Stimulated activated CD4-positive, alpha-beta T cell treated with anti-CD3 and anti-CD28 coated beads, TNF-alpha, amount 100 ng/mL, for 4 hours (primary cell): Measurements from ENCODE around the gene DPH6.
"Not testable (repeated sequence)": the region's sequence is repeated elsewhere in the genome, so short reads cannot be mapped to it uniquely, and the experiment has no call there.

Experiments
- DNase-seq, 3 experiments: peaks; one replicate each; pipeline ENCODE4 v3.0.0-alpha.2; 2020; ENCODE audit warnings: low read depth in 3 of 3

The DPH6 gene

DNA sequence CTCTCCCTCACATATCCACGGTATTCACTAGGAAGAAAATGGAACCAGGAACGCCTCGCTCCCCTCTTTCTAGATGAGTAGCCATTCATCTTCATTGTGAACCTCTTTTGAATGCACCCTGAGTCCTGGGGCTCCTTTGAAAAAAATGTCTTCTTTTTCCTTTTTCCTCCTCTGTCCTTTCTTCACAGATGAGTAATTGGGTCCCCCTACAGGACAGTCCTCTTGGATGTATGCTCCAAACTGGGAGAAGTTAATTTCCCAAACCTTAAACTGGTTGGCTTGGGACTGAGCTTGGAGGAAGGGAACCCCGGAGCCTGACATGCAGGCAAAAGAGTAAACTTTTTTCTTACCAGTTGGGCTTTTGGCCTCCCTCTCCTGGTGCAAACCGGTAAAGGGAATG is 108.8 kb downstream of the DPH6 start:
- DNase-seq, result no peak

DNA sequence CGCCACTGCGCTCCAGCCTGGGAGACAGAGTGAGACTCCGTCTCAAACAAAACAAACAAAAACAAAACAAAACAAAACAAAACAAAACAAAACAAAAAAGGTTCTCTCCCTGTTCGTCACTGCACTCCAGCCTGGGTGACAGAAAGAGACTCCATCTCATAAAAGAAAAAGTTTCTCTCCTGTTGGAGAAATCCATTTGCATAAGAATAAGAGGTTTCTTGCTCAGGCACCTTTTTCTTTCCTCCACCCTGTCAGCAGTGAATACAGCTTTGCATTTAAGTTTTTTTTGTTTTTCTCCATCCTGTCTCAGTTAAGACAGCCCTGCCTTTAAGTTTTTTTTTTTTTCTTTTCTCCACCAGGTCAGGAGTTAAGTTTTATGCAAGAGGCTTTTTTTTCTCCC is 109.5 kb downstream of the DPH6 start:
- no peak for DNase-seq

DNA sequence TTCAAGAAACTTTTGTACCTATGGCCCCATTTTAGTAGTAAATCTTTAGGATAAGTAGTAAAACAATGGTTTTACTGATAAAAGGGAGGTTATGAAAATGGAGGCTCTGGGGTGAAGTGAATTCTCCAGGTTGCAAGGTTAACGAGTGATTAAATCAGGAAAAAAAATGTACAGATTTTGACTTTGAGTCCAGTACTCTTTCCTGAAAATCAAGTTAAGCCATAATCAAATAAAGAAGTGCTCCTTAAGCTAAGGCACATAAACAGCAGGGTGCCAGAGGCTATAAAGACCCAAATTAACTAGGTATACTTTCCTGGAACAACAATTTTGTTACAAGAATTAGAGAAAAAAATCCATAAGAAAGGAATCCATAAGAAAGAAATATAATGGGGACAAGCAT is 114.7 kb downstream of the DPH6 start:
- no peak for DNase-seq

- DNase-seq, result no peak
Measured at GRCh38 chr15:35430301-35430700, 115.7 kb downstream of the DPH6 start.

DNA sequence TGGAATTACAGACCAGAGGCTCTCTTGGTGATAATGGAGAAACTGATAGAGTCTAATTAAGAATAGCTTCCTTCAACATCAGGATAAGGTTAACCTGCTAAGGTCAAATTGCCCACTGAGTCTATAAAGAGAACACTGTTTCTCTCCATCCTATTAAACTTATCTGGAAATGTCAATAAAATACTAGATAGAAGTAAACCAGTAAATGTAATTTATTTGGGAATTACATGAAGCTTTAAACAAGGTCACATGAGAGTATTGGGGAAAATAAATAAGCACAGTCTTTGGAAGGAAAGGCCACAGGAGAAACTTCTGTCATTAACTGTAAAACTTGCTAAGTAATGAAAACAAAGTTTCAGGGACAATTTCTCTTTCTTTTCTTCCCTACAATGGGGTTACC is 118.5 kb downstream of the DPH6 start:
- no peak for DNase-seq

- DNase-seq, result no peak
Measured at GRCh38 chr15:35427091-35427490, 118.9 kb downstream of the DPH6 start.

DNA sequence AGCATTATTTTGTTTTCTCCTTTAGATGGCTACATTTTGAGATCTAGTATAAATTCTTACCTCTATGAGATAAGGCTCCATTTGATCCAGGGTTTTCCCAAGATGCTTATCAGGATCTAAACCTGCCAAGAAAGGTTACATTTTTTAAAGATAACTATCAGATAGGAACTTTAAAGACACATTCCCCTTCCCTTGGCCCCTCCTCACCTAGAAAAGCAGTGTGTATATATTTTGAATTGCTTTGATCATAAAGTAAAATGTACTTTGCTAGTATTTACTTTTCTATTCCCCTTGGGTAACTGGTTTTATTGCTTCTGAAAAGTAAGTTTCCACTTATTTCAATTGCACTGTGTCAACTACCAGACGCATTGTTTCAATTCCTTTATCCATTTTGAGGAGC is 135.2 kb downstream of the DPH6 start:
- no peak for DNase-seq

DNA sequence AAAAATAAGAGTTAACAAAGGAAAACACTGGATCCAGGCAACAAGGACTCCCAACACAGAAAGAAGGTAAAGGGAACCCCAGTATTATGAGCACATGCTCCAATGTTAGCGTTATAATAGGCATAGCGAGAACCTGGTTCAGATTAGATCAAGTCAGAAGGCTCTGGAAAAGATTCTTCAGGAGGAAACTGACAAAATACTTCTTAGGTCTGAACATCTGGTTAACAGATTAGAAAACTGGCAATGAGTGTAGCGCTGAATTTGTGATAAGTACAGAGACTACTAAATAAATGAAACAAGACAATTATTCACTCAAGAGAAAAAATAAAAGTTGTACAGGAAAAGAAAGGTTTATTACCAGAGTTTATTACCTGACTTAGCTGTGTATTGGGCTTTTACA is 146.1 kb downstream of the DPH6 start:
- no peak for DNase-seq

- DNase-seq, result no peak
Measured at GRCh38 chr15:35397027-35397426, 148.9 kb downstream of the DPH6 start.

- DNase-seq, result no peak
Measured at GRCh38 chr15:35394416-35394815, 151.5 kb downstream of the DPH6 start.

- no peak for DNase-seq
Measured at GRCh38 chr15:35393398-35393797, 152.6 kb downstream of the DPH6 start.

GRCh38 chr15:35391408-35391984 is 154.5 kb downstream of the DPH6 start:
- not testable (repeated sequence) for DNase-seq

DNA sequence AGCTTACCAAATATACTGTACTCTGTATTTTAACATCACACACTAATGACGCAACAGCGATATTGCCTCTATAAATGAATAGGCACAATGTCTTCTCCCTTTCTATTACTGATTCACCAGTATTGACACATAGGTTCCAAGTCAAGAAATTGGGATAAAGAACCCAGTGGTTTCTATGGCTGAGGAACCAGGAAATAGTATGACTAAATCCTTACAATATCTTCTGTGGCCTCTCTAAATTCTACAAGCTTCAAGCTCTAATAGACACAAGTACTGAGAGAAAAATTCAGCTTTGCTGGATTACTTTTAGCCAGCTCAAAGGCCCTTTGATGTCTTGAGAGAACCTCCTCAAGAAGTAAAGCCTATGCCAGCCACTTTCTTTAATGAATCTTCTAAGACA is 162.5 kb downstream of the DPH6 start:
- DNase-seq, result no peak

DNA sequence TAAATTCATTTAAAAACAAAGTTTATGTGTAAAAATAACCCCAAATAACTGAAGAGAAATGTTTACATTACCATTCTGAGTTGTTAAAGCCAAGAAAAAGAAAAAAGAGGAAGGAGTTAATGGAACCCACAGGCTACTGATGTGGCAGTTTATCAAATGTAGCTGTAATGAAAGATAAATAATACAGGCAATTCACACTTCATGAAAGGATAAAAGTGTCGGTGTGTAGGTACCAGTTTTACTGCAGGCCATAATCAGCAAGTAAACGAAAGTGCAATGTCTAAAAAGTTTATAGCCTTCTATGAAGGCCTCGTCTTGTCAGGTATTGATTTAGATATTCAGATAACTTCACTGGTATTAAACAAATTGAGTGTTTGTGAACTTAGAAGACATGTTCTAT is 164.6 kb downstream of the DPH6 start:
- no peak for DNase-seq

- no peak for DNase-seq
Measured at GRCh38 chr15:35379972-35380371, 166.0 kb downstream of the DPH6 start.

GRCh38 chr15:35378454-35378853 is 167.5 kb downstream of the DPH6 start:
- DNase-seq, result not testable (repeated sequence)

- no peak for DNase-seq
Measured at GRCh38 chr15:35376707-35377106, 169.3 kb downstream of the DPH6 start.

GRCh38 chr15:35374661-35375060 is 171.3 kb downstream of the DPH6 start:
- no peak for DNase-seq

DNA sequence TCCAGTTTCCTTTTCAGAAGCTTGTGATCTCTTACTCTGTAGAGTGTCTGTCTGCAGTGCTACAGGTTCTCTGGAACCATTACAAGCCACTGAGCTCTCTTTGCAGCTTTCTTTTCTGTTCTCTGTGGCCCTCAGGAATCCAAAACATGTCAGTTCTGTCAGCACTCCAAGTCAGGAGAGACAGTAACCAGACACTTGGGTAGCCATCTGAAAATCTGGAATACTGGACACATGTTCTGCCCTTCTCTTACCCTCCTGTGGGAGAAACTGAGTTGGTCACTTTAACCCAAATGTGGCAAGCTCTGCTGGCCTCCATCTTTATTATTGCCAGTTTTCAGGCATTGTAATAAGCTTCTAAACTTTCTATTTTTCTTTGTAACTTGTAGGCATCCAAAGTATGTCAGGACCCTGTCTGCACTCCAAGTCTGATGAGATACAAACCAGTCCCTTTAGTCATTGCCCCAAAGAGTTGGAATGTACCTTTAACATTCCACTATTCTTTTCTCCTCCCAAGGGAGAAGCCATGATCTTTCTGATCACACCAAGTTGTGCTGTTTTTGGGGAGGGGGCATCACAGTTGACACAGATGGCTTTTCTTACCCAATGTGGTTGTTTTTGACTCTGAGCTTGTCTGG is 183.7 kb downstream of the DPH6 start:
- DNase-seq, result no peak

- no peak for DNase-seq
Measured at GRCh38 chr15:35358824-35359223, 187.1 kb downstream of the DPH6 start.

DNA sequence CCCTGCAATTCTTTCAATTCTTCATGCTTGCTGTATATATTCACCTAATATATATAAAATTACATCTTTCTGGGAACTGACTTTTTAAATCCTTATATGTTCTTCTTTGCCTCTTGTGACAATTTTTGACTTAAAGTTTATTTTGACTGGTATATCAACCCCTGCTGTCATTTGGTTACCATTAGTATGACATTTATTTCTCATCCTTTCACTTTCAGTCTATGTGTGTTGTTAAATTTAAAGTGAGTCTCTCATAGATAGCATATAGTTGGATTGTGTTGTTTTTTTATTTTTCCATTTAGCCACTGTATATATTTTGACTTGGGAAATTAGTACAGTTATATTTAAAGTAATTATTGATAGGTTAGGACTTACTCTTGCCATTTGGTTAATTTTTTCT is 194.9 kb downstream of the DPH6 start:
- no peak for DNase-seq

DNA sequence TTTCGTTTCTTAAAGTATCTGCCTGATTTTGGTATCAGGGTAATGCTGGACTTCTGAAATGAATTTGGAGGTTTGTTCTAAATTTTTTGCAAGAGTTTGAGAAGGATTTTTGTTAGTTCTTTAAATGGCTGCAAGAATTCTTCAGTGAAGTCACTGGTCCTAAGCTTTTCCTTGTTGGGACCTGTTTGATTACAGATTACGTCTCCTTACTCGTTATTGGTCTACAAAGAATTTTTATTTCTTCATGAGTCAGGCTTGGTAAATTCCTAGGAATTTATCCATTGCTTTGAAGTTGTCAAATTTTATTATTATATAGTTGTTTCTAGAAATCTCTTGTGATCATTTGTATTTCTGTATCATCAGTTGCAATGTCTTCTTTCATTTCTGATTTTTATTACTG is 196.0 kb downstream of the DPH6 start:
- DNase-seq, result no peak

GRCh38 chr15:35330916-35331315 is 215.0 kb downstream of the DPH6 start:
- DNase-seq, result no peak

- DNase-seq, result no peak
Measured at GRCh38 chr15:35330048-35330695, 215.8 kb downstream of the DPH6 start.
